Measurements from ENCODE around the gene SRP9. TPM values are rescaled to one million over a fixed set of nuclear protein-coding genes. Genes with fewer than 3 reads are reported as not detected.
"Not testable (repeated sequence)": the region's sequence is repeated elsewhere in the genome, so short reads cannot be mapped to it uniquely, and the experiment has no call there.

The SRP9 gene
- total RNA-seq, 2 experiments from 2014 or later = 275 to 304 TPM

DNA sequence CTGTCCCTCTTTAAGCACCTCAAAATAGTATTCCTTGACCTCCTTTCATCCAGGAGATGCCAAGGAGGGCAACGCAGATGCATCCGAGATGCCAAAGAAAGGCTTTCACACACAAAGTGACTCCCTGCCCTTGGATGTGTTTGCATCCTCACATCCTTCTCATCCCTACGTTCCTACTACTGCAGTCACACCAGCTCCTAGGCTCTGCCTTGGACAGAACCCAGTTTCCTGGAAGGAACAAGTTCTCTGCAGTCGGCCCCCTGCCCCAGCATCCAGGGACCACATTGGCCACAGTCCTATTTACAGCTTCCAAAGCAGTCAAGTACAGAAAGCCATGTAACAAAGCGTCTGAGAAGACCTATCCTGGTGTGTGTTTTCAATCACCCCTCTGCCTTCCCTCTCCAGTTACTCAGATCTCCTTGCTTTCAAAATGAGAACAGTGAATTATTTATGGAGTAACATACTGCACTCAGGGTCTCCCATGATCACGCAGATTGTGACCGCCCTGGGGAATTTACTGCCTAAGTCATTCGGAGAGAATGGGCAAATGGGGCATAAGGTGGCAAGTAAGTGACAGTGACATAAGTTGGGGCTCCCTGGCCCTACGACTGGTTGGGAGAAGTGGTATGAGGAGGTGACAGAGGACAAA, 21.8 kb upstream of the SRP9 start:
- no peaks in the 10 kb centered on the region for H3K27me3 Mint-ChIP-seq
- ATAC-seq (no peak), DNase-seq (no peak)
- no peak overlapping the region for H3K4me3 Mint-ChIP-seq
- CTCF ChIA-PET = no interaction called here
- H3K27ac Mint-ChIP-seq = no peak overlapping the region
- intact Hi-C loops (cut with micrococcal nuclease) = no loop called here
- POLR2A ChIA-PET = no interaction called here
- no peaks in the 10 kb centered on the region for H3K9me3 Mint-ChIP-seq
- H3K36me3 Mint-ChIP-seq (ENCODE audit: low read depth) = no peaks in the 10 kb centered on the region
- no peak for TF ChIP-seq CTCF (IDR thresholded peaks at IDR 0.05)
- H3K4me1 Mint-ChIP-seq (ENCODE audit: low read depth) = peaks cover 4% of the 10 kb centered on the region

DNA sequence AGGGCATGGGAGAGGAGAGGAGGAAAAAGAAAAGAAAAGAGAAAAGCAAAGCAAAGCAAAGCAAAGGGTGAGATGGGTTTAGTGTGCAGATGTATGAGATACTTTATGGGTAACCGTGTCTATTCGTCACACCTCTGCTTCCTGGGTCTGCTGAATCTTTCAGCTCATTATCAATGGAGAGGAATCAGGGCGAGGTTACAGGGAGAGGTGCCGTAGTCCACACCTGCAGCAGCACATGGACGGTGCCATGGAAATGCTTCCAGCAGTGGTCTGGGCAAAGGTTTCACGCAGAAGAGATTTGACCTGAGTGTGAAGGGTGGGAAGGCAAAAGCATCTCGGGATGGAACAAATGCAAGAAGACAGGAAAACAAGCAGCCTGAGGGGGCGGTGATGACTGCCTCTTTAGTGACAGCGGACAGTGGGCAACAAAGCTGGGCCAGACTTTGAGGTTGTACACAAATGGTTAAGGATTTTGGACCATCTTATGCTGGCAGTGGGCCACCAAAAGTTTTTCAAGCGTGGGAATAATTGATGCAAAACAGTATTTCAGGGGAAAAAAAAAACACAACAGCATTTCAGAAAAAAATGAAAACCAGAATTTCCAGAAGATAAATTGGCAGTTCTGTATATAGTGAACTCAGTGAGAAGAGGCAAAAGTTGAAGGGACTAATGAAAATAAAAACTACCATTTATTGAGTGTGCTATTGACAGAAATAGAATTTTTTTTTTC, 19.5 kb upstream of the SRP9 start:
- Mint-ChIP-seq H3K27me3 (no peaks in the 10 kb centered on the region), H3K4me1 (ENCODE audit: low read depth) (peaks cover 4% of the 10 kb centered on the region), H3K27ac (no peak overlapping the region), H3K36me3 (ENCODE audit: low read depth) (no peaks in the 10 kb centered on the region), H3K4me3 (no peak overlapping the region), H3K9me3 (no peaks in the 10 kb centered on the region)
- ChIA-PET POLR2A (interaction anchor here (0.7 to 0.9 kb wide), 2 partner anchors 94 to 224 kb away, joined by 3 read pairs; no protein-coding TSS in a partner anchor), CTCF (interaction anchor here (1.1 to 1.3 kb wide), 2 partner anchors 10 to 283 kb away, joined by 3 read pairs; no protein-coding TSS in a partner anchor)
- intact Hi-C loops (cut with micrococcal nuclease) = no loop called here
- DNase-seq = no peak
- no peak for ATAC-seq
- no peak for TF ChIP-seq CTCF (IDR thresholded peaks at IDR 0.05)

GRCh38 chr1:225759972-225760371, 17.7 kb upstream of the SRP9 start:
- ATAC-seq; DNase-seq; H3K9me3 Mint-ChIP-seq; H3K4me1 Mint-ChIP-seq (ENCODE audit: low read depth); intact Hi-C loops (cut with micrococcal nuclease); H3K27me3 Mint-ChIP-seq; H3K36me3 Mint-ChIP-seq (ENCODE audit: low read depth); POLR2A ChIA-PET; H3K27ac Mint-ChIP-seq; H3K4me3 Mint-ChIP-seq; CTCF ChIA-PET: not testable (repeated sequence)

GRCh38 chr1:225760531-225760930, 17.1 kb upstream of the SRP9 start:
- Mint-ChIP-seq H3K36me3 (ENCODE audit: low read depth) (no peaks in the 10 kb centered on the region), H3K27me3 (no peaks in the 10 kb centered on the region), H3K9me3 (no peaks in the 10 kb centered on the region), H3K4me1 (ENCODE audit: low read depth) (no peaks in the 10 kb centered on the region), H3K4me3 (no peak overlapping the region), H3K27ac (no peak overlapping the region)
- intact Hi-C loops (cut with micrococcal nuclease) = no loop called here
- POLR2A ChIA-PET = no interaction called here
- CTCF ChIA-PET = no interaction called here
- TF ChIP-seq CTCF (IDR thresholded peaks at IDR 0.05) = no peak
- ATAC-seq = no peak
- no peak for DNase-seq

GRCh38 chr1:225761395-225761794, 16.2 kb upstream of the SRP9 start:
- H3K9me3 Mint-ChIP-seq; H3K27ac Mint-ChIP-seq; H3K4me1 Mint-ChIP-seq (ENCODE audit: low read depth); H3K36me3 Mint-ChIP-seq (ENCODE audit: low read depth); CTCF ChIA-PET; H3K4me3 Mint-ChIP-seq; H3K27me3 Mint-ChIP-seq; ATAC-seq; intact Hi-C loops (cut with micrococcal nuclease); POLR2A ChIA-PET; DNase-seq: not testable (repeated sequence)

DNA sequence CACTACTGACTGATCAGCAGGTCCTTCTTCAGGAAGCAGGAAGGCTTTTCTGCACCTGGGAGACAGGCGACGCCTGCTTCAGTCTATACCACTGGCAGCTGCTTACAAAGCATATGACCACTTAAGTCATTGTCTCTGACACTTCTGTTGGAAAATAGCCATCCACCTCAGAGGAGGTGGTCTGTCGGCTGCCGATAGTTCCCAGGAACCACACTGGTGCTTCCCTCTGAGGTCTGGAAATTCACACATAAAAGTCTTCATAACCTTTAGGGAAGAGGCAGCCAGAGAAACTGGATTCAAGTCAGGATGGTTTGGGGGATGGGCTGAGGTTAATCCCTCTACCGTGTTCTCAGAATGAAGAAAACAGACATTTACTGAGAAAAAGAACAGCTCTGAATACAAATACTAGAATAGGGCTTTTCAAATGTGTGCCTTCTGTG, 15.6 kb upstream of the SRP9 start:
- no peak for TF ChIP-seq CTCF (IDR thresholded peaks at IDR 0.05)
- H3K4me3 Mint-ChIP-seq = no peak overlapping the region
- CTCF ChIA-PET = interaction anchor here (0.8 to 0.9 kb wide), 2 partner anchors 10 to 16 kb away, joined by 3 read pairs; partner anchors contain the start of gene SRP9
- H3K36me3 Mint-ChIP-seq (ENCODE audit: low read depth) = no peaks in the 10 kb centered on the region
- H3K9me3 Mint-ChIP-seq = no peaks in the 10 kb centered on the region
- ATAC-seq (no peak), DNase-seq (no peak)
- H3K4me1 Mint-ChIP-seq (ENCODE audit: low read depth) = no peaks in the 10 kb centered on the region
- H3K27ac Mint-ChIP-seq = no peak overlapping the region
- intact Hi-C loops (cut with micrococcal nuclease) = no loop called here
- POLR2A ChIA-PET = no interaction called here
- no peaks in the 10 kb centered on the region for H3K27me3 Mint-ChIP-seq
